GM12874 (cell line): ENCODE measurements around the gene P2RY8.

Experiments used
- TF ChIP-seq, protein P1 (sequence below): IDR thresholded peaks from 2 replicates; pipeline ENCODE4 v1.5.1; 2011; ENCODE audit warnings: low read depth, mild to moderate bottlenecking, control low read depth, low read length, moderate library complexity; ENCODE audit not compliant: insufficient read depth

Gene P2RY8

DNA sequence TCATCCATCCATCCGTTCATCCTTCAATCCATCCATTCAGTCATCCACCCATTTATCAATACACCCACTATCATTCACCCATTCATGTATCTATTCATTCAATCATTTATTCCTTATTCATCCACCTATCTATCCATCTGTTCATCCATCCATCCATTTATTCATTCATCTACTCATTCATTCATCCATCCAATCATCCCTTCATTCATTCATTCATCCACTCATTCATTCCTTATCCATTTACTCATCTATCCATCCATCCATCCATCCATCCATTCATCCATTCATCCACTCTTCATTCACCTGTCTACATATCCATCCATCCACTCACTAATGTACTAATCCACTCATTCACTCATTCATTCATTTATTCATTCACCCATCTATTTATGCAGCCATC is 9.5 kb downstream of the P2RY8 start:
- TF ChIP-seq, protein P1, sequence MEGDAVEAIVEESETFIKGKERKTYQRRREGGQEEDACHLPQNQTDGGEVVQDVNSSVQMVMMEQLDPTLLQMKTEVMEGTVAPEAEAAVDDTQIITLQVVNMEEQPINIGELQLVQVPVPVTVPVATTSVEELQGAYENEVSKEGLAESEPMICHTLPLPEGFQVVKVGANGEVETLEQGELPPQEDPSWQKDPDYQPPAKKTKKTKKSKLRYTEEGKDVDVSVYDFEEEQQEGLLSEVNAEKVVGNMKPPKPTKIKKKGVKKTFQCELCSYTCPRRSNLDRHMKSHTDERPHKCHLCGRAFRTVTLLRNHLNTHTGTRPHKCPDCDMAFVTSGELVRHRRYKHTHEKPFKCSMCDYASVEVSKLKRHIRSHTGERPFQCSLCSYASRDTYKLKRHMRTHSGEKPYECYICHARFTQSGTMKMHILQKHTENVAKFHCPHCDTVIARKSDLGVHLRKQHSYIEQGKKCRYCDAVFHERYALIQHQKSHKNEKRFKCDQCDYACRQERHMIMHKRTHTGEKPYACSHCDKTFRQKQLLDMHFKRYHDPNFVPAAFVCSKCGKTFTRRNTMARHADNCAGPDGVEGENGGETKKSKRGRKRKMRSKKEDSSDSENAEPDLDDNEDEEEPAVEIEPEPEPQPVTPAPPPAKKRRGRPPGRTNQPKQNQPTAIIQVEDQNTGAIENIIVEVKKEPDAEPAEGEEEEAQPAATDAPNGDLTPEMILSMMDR: no peak

DNA sequence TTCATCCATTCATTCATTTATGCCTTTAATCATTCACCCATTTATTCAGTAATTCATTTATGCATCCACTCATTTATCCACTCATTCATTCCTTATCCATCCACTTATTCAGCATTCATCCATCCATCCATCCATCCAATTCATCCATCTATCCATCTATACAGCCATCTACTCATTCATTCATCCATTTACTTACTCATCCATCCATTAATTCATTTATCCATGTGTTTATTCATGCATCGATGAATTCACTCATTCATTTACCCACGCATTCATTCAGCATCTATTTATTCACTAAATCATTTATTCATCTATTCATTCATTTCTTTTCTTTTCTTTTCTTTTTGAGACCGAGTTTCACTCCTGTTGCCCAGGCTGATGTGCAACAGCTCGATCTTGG is 10.4 kb downstream of the P2RY8 start:
- TF ChIP-seq, protein P1: no peak

DNA sequence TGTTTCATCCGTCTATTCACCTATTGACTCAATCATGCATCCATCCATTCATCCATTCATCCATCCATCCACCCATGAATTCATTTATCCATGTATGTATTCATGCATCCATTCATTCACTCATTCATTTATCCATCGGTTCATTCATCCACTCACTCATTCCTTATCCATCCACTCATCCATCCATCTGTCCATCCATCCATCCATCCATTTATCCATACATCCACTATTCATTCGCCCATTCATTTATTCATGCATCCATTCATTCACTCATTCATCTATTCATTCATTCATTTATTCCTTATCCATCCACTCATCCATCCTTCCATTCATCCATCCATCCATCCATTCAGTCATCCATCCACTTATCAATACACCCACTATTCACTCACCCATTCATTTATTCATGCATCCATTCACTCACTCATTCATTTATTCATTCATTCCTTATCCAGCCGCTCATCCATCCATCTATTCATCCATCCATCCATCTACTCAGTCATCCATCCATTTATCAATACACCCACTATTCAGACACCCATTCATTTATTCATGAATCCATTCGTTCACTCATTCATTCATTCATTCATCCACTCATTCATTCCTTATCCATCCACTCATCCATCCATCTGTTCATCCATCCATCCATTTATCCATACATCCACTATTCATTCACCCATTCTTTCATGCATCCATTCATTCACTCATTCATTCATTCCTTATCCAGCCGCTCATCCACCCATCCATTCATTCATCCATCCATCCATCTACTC is 11.2 kb downstream of the P2RY8 start:
- TF ChIP-seq, protein P1: no peak

DNA sequence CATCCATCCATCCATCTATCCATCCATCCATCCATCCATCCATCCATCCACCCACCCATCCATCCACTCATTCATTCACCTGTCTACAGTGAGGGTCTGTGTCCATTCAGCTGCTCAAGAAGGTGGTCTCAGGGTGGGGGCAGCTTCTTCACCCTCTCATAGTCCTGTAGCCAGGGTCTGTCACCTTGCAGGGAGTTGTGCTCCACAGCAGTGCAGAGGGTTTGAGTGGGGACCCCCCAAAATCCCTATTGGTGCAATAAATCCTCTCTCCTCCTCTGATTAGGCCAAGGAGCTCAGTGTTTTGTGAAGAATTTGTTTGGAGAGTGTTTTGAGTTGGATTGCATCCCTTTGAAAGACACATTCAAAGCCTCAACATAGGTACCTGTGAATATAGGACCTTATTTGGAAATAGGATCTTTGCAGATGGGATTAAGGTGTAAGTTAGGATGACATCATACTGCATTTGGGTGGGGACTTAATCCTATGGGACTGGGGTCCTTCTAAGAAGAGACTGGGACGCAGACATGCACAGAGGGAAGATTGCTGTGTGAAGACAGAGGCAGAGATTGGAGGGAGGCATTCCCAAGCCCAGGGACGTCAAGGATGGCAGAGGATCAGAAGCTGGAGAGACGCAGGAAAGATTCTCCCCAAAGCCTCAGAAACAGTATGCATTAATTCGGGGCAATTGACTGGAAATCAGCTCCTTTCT is 12.0 kb downstream of the P2RY8 start:
- TF ChIP-seq, protein P1: no peak

DNA sequence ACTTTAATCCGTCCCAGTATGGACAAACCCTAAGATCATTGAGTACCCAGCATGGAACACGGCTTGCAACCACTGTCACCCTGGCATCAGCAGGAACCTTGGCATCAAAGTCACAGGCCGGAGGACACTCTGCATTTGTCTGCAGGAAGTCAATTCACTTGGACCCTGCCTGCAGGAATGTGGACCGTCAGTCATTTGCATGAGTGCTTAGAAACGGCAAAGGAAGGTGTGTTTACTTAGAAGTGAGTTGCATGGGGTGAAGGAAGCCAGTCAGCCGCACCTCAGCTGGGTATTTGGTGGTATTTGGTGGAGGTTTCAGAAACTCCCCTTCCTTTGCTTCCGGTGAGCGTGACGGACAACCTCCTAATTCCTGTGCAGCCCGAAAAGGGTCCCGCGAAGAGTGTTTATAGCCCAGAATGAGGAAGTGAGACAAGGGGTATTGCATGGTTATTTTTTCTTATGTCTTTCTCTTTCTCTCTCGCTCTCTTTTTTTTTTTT is 15.5 kb downstream of the P2RY8 start:
- TF ChIP-seq, protein P1: no peak

DNA sequence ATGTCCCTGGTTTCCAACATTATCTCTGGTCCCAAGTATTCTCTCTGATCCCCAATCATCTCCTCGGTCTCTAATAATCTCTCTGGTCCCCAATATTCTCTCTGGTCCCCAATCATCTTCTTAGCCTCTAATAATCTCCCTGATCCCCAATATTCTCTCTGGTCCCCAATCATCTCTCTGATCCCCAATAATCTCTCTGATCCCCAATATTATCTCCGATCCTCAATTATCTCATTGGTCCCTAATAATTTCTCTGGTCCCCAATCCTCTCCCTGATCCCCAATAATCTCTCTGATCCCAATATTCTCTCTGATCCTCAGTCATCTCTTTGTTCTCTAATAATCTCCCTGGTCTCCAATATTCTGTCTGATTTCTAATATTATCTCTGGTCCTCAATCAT is 16.6 kb downstream of the P2RY8 start:
- TF ChIP-seq, protein P1: no peak

DNA sequence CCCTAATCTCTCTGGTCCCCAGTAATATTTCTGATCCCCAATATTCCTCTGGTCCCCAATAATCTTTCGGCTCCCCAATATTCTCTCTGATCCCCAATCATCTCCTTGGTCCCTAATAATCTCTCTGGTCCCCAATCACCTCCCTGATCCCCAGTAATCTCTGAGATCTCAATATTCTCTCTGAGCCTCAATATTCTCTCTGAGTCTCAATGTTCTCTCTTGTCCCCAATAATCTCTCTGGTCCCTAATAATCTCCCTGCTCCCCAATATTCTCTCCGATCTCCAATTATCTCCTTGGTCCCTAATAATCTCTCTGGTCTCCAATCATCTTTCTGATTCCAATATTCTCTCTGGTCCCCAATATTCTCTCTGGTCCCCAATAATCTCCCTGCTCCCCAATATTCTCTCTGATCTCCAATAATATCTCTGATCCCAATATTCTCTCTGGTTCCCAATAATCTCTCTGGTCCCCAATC is 17.9 kb downstream of the P2RY8 start:
- TF ChIP-seq, protein P1: no peak
